Liver (tissue), 3 donors: Measurements from ENCODE around the gene PRPSAP1.

Experiments used
- CTCF ChIP-seq: fragments of 150-350 bp; IDR thresholded peaks from 2 replicates; pipeline ENCODE4 v1.5.1; 2017; ENCODE audit warnings: improper control_type of control experiment, low read depth, low read length; ENCODE audit not compliant: missing input control
- HNF4G ChIP-seq: IDR thresholded peaks from 2 replicates; pipeline ENCODE4 v1.6.1; 2016; ENCODE audit warnings: antibody characterized with exemption
- JUND ChIP-seq, 2 donors: IDR thresholded peaks; 2 replicates each; pipeline ENCODE4 v1.6.1; 2016; ENCODE audit warnings: antibody characterized with exemption in 2 of 2
- SP1 ChIP-seq: IDR thresholded peaks from 2 replicates; pipeline ENCODE4 v1.6.1; 2018; ENCODE audit warnings: antibody characterized with exemption, mild to moderate bottlenecking
- TF ChIP-seq, protein P1 (sequence below): IDR thresholded peaks from 2 replicates; pipeline ENCODE4 v1.6.1; 2016; ENCODE audit warnings: antibody characterized with exemption
- TF ChIP-seq, protein P2 (sequence below): IDR thresholded peaks from 2 replicates; pipeline ENCODE4 v1.6.1; 2016; ENCODE audit warnings: antibody characterized with exemption
- donor health status: healthy.
- donor health status: healthy.

DNA sequence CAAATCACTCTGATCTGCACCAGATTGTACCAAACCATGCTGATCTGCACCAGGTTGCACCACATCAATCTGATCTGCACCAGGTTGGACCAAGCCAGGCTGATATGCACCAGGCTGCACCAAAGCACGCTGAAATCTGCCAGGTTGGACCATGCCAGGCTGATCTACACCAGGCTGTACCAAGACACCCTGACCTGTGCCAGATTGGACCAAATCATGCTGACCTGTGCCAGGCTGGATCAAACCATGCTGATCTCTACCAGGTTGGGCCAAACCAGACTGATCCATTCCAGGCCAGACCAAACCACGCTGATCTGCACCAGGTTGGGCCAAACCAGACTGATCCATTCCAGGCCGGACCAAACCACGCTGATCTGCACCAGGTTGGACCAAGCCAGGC, 61.1 kb downstream of the PRPSAP1 start:
- TF ChIP-seq CTCF (no peak), JUND (IDR thresholded peaks at IDR 0.05) (no peak), HNF4G (no peak), SP1 (no peak)
- TF ChIP-seq, protein P1, sequence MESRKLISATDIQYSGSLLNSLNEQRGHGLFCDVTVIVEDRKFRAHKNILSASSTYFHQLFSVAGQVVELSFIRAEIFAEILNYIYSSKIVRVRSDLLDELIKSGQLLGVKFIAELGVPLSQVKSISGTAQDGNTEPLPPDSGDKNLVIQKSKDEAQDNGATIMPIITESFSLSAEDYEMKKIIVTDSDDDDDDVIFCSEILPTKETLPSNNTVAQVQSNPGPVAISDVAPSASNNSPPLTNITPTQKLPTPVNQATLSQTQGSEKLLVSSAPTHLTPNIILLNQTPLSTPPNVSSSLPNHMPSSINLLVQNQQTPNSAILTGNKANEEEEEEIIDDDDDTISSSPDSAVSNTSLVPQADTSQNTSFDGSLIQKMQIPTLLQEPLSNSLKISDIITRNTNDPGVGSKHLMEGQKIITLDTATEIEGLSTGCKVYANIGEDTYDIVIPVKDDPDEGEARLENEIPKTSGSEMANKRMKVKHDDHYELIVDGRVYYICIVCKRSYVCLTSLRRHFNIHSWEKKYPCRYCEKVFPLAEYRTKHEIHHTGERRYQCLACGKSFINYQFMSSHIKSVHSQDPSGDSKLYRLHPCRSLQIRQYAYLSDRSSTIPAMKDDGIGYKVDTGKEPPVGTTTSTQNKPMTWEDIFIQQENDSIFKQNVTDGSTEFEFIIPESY = no peak
- TF ChIP-seq, protein P2, sequence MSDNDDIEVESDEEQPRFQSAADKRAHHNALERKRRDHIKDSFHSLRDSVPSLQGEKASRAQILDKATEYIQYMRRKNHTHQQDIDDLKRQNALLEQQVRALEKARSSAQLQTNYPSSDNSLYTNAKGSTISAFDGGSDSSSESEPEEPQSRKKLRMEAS = no peak
